ENCODE data around the gene ADCY9. TPM values are rescaled to one million over a fixed set of nuclear protein-coding genes. Genes with fewer than 3 reads are reported as not detected.

Gene ADCY9
- total RNA-seq, 8 experiments from 2014 or later = 4.9 to 17.4 (median 9.4) TPM

GRCh38 chr16:4070936-4071335, 45.3 kb downstream of the ADCY9 start:
- Histone ChIP-seq H3K4me3 (no peak overlapping the region), H3K4me1 (replicated peaks in 1 of 2) (no peaks in the 10 kb centered on the region), H3K27ac (no peak overlapping the region)
- 85 to 100% (median 97%) methylated on average over 4 to 10 of the region's 10 CpGs for WGBS, 10 experiments
- no peak for ATAC-seq (replicated peaks in 6 of 8)
- in situ Hi-C loops (cut with MboI; ENCODE audit: low pct_unique_long_range_greater_than_20kb in 2 of 9, low sequenced_read_pairs in 9 of 9, unreplicated experiment in 9 of 9) = no loop called here

DNA sequence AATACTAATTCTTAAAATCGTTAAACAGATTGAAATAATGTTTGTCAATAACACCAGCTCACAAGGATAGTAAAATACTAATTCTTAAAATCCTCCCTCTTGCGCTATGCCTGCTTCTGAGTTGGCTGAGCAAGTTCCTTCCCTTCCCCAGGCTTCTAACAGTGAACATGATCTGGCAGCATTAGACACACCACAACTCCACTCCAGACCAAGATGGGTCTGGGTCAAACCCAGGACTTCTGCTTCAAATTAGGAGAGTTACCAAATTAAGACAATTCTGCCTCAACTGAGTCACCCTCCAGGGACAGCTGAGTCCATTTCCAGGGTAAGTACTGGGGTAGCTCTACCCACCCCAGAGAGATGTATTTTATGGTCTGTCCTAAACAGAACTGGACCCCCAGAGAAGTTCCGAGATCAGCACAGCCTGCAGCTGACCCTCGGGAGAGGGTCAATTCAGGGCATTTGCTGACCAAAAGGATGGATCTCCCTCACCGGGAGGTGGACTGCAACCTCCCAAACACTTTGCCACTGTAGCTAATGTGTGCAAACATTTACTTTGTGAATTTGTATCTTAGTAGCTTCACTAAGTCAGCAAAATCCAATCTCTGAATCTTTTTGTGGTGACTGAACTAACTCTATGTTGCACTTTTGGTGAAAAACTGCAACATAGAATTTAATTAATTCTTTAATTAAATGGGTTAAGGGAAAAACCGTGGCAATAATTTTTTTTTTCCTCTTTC, 48.8 kb downstream of the ADCY9 start:
- no peak overlapping the region for H3K27ac ChIP-seq
- in situ Hi-C loops (cut with MboI; ENCODE audit: low pct_unique_long_range_greater_than_20kb in 2 of 9, low sequenced_read_pairs in 9 of 9, unreplicated experiment in 9 of 9) = no loop called here
- no peak overlapping the region for H3K4me3 ChIP-seq
- 0 to 89% (median 60%) methylated on average over 1 to 5 of the region's 6 CpGs for WGBS, 10 experiments
- peak in 1 of 8 experiments; percentile 58 for ATAC-seq (replicated peaks in 6 of 8)
- no peaks in the 10 kb centered on the region for H3K4me1 ChIP-seq (replicated peaks in 1 of 2)

DNA sequence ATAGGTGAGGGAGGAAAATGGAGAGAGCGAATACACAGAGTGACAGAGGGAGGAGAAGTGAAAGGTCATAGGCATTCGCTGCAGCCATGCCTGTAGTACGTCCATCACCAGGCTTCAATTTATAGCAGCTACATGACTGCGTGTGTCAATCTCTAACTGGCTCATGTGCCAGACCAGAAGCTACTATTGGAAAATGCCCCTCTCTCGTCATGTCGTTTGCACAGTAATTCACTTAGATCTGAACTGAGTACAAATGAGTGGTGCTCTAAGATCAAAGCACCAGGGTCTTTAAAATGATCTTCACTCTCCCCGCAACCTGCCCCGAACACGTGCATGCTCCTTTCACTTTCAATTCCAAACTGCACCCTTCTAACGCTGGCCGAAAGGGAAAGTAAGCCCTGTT, 51.3 kb downstream of the ADCY9 start:
- Histone ChIP-seq H3K4me1 (replicated peaks in 1 of 2) (no peaks in the 10 kb centered on the region), H3K27ac (no peak overlapping the region), H3K4me3 (no peak overlapping the region)
- 67 to 100% (median 89%) methylated on average over 1 to 11 of the region's 11 CpGs for WGBS, 10 experiments
- ATAC-seq (replicated peaks in 6 of 8) = no peak
- in situ Hi-C loops (cut with MboI; ENCODE audit: low pct_unique_long_range_greater_than_20kb in 2 of 9, low sequenced_read_pairs in 9 of 9, unreplicated experiment in 9 of 9) = no loop called here

DNA sequence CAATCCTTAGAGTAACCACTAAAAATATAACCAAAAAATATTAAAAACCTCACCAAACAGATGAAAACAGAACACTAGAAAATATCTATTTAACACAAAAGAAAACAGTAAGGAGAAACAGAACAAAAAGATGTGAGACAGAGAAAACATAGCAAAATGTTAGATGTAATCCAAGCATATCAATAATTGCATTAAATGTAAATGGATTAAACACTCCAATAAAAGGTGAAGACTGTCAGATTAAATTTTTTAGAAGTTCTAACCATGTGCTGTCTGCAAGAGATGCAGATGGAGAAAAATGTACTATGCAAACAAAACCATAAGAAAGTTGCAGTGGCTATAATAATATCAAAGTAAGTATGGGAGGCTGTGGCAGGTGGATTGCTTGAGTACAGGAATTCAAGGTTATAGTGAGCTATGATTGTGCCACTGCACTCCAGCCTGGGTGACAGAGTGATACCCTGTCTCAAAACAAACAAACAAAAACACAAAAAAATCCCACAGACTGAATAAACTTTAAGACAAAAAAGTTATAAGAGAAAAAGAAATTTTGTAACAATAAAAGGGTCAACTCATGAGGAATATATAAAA, 53.9 kb downstream of the ADCY9 start:
- in situ Hi-C loops (cut with MboI; ENCODE audit: low pct_unique_long_range_greater_than_20kb in 2 of 9, low sequenced_read_pairs in 9 of 9, unreplicated experiment in 9 of 9) = no loop called here
- no peak for ATAC-seq (replicated peaks in 6 of 8)
- H3K4me3 ChIP-seq = no peak overlapping the region

GRCh38 chr16:4060823-4061222, 55.4 kb downstream of the ADCY9 start:
- Histone ChIP-seq H3K4me3 (no peak overlapping the region), H3K27ac (no peak overlapping the region), H3K4me1 (replicated peaks in 1 of 2) (no peaks in the 10 kb centered on the region)
- no peak for ATAC-seq (replicated peaks in 6 of 8)
- in situ Hi-C loops (cut with MboI; ENCODE audit: low pct_unique_long_range_greater_than_20kb in 2 of 9, low sequenced_read_pairs in 9 of 9, unreplicated experiment in 9 of 9) = no loop called here

More for the DNA sequence above, 53.9 kb downstream of the ADCY9 start:
- Histone ChIP-seq H3K4me1 (replicated peaks in 1 of 2) (no peaks in the 10 kb centered on the region), H3K27ac (no peak overlapping the region)

DNA sequence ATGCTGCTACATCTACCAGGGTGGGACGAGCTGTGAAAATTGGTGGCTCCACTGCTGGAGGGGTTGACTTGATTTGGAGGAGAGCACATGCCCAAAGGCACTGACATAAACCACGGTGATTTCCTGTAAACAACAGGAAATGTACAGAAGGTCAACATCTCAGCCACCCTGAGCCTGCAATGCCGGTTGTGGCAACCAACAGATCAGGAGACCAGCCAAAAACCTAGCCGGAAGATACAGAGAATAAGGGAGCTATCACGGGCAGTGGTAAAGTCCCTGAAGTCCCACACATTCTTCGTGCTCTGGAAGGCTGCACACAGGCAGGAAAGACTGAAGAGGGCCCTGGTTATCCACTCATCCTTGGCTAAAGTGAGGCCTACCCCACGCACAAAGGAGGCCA, 56.2 kb downstream of the ADCY9 start:
- no peak for ATAC-seq (replicated peaks in 6 of 8)
- WGBS, 10 experiments = 0 to 100% (median 66%) methylated on average over 1 to 7 of the region's 7 CpGs; no CpG with 5 or more reads in 1 of the 10 experiments
- Histone ChIP-seq H3K4me1 (replicated peaks in 1 of 2) (no peaks in the 10 kb centered on the region), H3K4me3 (no peak overlapping the region), H3K27ac (no peak overlapping the region)
- in situ Hi-C loops (cut with MboI; ENCODE audit: low pct_unique_long_range_greater_than_20kb in 2 of 9, low sequenced_read_pairs in 9 of 9, unreplicated experiment in 9 of 9) = no loop called here

DNA sequence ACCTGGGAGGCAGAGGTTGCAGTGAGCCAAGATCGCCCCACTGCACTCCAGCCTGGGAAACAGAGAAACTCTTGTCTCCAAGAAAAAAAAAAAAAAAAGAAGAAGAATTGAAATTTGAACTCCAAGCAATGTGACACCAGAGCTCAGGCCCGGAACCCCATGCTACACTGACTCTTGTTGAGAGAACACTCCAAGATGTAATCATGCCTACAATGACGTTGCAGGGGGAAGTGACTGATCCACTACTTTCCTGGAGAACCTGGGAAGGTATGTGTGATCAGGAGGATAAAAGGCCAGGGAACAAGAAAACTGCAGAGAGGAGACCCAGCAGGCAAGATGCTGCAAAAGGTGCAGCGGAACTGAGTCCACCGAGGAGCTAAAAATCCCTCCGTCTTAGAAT, 57.9 kb downstream of the ADCY9 start:
- no peak overlapping the region for H3K4me3 ChIP-seq
- ATAC-seq (replicated peaks in 6 of 8) = no peak
- H3K4me1 ChIP-seq (replicated peaks in 1 of 2) = peaks cover 4 to 6% of the 10 kb centered on the region in 2 donors
- H3K27ac ChIP-seq = no peak overlapping the region
- 17 to 100% (median 86%) methylated on average over 1 to 6 of the region's 6 CpGs; no CpG with 5 or more reads in 2 of the 10 experiments for WGBS, 10 experiments
- in situ Hi-C loops (cut with MboI; ENCODE audit: low pct_unique_long_range_greater_than_20kb in 2 of 9, low sequenced_read_pairs in 9 of 9, unreplicated experiment in 9 of 9) = no loop called here

- Histone ChIP-seq H3K4me1 (replicated peaks in 1 of 2) (peaks cover 13 to 16% of the 10 kb centered on the region in 2 donors), H3K27ac (no peak overlapping the region), H3K4me3 (no peak overlapping the region)
- ATAC-seq (replicated peaks in 6 of 8) = no peak
- WGBS, 10 experiments = 69 to 91% (median 85%) methylated on average over 2 to 12 of the region's 17 CpGs; no CpG with 5 or more reads in 4 of the 10 experiments
- in situ Hi-C loops (cut with MboI; ENCODE audit: low pct_unique_long_range_greater_than_20kb in 2 of 9, low sequenced_read_pairs in 9 of 9, unreplicated experiment in 9 of 9) = no loop called here
These were observed 58.8 kb downstream of the ADCY9 start for GRCh38 chr16:4057439-4057877.

- H3K27ac ChIP-seq = no peak overlapping the region
- 73 to 100% (median 93%) methylated on average over 1 to 10 of the region's 16 CpGs; no CpG with 5 or more reads in 1 of the 10 experiments for WGBS, 10 experiments
- in situ Hi-C loops (cut with MboI; ENCODE audit: low pct_unique_long_range_greater_than_20kb in 2 of 9, low sequenced_read_pairs in 9 of 9, unreplicated experiment in 9 of 9) = no loop called here
- H3K4me1 ChIP-seq (replicated peaks in 1 of 2) = peaks cover 13 to 19% of the 10 kb centered on the region in 2 donors
- no peak overlapping the region for H3K4me3 ChIP-seq
- no peak for ATAC-seq (replicated peaks in 6 of 8)
These were observed 59.8 kb downstream of the ADCY9 start for GRCh38 chr16:4056161-4057105.

GRCh38 chr16:4055748-4056147, 60.5 kb downstream of the ADCY9 start:
- no peak overlapping the region for H3K4me3 ChIP-seq
- in situ Hi-C loops (cut with MboI; ENCODE audit: low pct_unique_long_range_greater_than_20kb in 2 of 9, low sequenced_read_pairs in 9 of 9, unreplicated experiment in 9 of 9) = no loop called here
- peaks cover 13 to 19% of the 10 kb centered on the region in 2 donors for H3K4me1 ChIP-seq (replicated peaks in 1 of 2)
- no peak overlapping the region for H3K27ac ChIP-seq
- no peak for ATAC-seq (replicated peaks in 6 of 8)
- 80 to 100% (median 100%) methylated on average over 1 to 8 of the region's 15 CpGs; no CpG with 5 or more reads in 3 of the 10 experiments for WGBS, 10 experiments

DNA sequence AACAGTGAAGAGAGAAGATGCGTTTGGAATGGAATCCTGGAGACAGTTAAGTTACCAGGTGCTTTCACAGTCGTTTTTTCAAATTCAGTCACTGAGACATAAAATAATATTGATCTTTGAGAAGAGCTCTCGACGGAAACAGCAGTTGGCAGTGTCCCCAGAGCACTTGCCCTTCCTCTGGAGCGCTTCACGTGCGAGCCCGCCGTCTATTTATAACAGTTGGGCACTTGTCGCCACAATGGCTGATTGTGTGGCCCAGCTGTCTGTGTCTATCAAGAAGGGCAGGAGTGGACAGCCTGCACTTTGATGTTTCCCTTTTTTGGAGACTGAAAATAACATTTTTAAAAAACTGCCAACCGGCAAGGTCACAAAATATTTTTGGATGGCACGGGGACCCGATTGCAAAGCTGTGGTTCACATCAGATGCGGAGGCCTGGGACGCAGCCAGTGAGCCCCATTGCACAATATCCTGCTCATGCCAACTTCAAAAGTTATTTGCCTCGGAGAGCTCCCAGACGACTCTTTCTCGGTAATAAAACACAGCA, 62.9 kb downstream of the ADCY9 start:
- ATAC-seq (replicated peaks in 6 of 8) = peak; percentile 15 to 86 (median 68)
- no peak overlapping the region for H3K4me3 ChIP-seq
- H3K27ac ChIP-seq = no peak overlapping the region
- in situ Hi-C loops (cut with MboI; ENCODE audit: low pct_unique_long_range_greater_than_20kb in 2 of 9, low sequenced_read_pairs in 9 of 9, unreplicated experiment in 9 of 9) = no loop called here
- peaks cover 13 to 19% of the 10 kb centered on the region in 2 donors for H3K4me1 ChIP-seq (replicated peaks in 1 of 2)
- WGBS, 10 experiments = 5 to 70% (median 38%) methylated on average over 1 to 13 of the region's 18 CpGs; no CpG with 5 or more reads in 1 of the 10 experiments

DNA sequence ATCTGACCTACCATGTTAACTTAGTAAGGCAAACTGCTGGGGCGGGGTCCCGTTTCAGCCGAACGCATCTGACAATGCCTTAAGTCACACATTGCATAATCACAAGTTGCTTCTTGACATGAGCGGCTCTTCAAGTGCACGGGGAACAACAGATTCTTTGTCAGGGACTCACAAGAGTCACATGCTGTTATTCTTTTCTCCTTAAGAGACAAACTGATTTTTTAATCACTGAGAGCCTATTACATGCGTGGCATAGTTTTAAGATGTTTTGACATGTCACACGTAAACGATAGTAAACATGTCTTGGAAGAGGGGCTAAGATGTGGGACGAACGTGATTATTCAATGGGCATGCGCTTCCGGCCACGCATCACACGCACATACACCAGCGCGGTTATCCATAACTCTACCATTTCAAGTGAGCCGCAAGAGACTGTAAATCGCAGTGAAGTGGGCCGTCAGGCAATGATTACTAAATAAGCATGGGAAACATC, 63.4 kb downstream of the ADCY9 start:
- peak; percentile 14 to 67 (median 51) for ATAC-seq (replicated peaks in 6 of 8)
- WGBS, 10 experiments = 21 to 82% (median 50%) methylated on average over 2 to 16 of the region's 20 CpGs; no CpG with 5 or more reads in 2 of the 10 experiments
- H3K27ac ChIP-seq = no peak overlapping the region
- H3K4me3 ChIP-seq = no peak overlapping the region
- in situ Hi-C loops (cut with MboI; ENCODE audit: low pct_unique_long_range_greater_than_20kb in 2 of 9, low sequenced_read_pairs in 9 of 9, unreplicated experiment in 9 of 9) = no loop called here
- H3K4me1 ChIP-seq (replicated peaks in 1 of 2) = peaks cover 13 to 19% of the 10 kb centered on the region in 2 donors
